Measurements from ENCODE around the gene MPPED1.
A peak's percentile ranks its signal among the peaks of the same experiment; 100 is the strongest.

MPPED1 gene

DNA sequence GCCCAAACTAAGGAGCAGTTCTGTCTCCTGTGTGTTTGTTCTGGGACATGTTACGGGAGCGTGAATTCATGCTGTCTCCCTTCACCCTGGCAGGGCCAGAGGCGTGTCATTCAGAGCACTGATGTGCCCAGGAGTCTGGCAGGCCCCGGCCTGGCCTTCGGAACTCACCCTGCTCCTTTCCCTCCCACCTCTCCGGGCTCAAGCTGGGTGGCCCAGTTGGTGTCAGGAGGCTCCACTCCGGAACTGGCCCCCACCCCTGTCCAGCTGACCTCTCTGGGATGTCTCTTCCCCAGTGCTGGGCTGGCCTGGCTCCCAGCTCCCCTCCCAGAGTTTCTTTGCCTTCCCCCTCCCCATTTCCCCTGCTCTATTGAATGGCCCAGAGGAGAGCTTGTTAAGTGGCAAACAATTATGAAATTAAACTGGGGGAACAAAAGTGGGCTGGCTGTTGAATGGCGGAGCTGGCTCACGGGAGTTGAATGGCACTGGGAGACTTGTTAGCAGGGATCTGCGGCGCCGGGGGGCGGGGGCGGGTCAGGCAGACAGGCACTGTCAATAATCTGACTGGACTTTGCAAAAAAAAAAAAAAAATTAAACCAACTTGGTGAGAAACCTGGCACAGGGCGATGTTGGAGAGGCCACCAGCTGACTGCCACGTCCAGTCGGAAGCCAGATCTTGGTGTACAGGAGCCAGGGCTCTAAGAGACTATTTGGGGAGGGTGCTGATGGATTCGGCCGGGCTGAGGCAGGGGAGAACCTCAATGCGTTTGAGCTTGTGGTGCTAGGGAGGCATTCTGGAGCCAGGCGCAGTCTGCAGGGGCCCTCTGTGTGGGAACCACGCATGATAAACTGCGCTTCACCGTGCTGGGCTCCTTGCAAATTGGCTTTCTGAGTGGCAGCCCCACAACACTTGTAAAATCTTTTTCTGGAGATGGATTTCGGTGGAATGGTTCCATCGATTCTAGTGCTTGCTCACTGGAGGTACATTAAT, 1.3 kb downstream of the MPPED1 start:
- DNase-seq = peak in 3 of 14 donors; percentile 9 to 35 (median 26)

DNA sequence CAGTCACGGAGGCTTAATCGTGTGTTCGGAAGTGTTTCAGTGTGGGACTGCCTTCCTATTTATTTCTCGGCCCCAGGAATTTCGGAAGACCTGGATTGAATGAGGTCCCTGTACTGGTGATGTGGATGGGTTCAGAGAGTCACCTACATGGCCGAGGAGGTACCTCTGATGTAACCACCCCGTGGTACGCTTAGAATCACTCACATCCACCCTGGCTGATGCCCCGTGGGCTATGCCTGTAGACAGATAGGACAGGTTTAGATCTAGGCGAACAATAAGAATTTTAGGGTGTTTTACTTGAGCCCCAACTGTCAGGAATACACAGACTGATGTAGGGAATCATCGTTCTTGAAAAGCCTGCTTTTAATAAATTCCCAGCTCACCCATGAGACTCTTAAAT, 2.0 kb downstream of the MPPED1 start:
- DNase-seq = no peak

DNA sequence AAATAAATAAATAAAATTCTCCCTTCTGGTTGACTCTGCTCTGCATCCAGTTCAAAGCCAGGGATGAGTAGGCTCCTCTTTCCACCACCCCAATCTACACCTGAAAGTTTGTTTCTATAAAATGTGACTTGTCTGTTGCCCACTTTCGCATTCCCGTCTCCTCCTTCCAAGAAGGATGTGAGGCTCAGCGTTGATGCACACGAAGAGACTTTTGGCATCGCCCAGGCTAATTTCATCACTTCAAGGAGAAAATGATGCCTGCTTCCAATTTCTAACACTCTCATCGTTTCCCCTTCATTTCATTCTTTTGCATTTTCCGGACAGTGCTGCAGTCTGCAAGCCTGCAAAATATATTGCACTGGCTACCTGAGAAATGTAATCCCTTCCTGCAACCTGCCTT, 3.9 kb downstream of the MPPED1 start:
- DNase-seq = no peak

DNA sequence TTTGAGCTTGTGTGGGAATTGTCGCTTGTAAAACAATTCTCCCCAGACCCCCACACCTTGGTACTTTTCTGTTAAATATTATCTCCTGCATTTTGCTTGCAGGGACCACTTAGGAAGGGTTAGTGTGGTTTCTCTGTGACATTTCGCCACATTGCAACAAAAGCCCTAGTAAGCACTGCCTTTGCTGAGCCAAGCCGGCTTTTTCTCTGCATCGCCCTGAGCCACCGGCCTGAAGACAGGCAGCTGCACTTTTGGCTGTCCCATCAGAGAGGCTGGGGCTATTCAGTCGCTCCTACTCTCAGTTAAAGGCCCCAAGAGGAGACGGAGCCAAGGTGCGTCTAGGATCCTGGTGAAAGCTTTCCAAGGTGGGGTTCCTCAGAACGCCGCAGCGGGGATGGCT, 5.7 kb downstream of the MPPED1 start:
- no peak for DNase-seq

DNA sequence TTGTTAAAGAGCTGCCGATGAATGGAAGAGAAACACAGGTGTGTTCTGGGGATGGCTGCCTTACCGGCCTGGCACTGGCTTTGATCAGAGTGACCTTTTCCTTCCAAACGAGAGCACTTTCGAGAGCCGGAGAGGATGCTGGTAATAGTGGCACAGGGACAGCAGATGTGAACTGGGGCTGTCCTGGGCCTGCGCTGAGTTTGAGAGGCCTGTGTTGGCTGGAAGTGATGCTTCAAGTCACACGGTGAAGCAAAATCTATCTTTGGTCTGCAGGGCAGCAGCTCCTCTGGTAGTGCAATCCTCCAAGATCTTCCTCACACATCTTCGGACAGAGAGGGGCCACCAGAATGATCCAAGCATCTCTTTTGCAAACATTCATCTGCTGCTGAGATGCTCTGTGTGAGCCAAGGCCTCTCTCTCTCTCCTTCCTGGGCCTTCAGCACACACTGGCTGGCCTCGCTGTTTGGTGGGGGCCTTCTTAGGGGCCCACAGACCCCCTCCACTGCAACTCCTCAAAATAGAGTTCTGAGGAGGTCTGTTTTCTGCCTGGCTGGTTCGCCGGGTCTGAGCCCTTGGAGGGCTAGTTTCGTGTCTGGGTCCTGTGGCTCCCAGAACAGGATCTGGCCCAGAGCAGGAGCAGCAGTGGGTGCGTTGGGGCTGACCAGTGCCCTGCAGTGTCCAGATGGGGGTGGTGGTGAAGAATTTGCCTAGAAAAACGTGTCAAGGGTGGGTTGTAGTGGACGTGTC, 6.4 kb downstream of the MPPED1 start:
- no peak for DNase-seq

DNA sequence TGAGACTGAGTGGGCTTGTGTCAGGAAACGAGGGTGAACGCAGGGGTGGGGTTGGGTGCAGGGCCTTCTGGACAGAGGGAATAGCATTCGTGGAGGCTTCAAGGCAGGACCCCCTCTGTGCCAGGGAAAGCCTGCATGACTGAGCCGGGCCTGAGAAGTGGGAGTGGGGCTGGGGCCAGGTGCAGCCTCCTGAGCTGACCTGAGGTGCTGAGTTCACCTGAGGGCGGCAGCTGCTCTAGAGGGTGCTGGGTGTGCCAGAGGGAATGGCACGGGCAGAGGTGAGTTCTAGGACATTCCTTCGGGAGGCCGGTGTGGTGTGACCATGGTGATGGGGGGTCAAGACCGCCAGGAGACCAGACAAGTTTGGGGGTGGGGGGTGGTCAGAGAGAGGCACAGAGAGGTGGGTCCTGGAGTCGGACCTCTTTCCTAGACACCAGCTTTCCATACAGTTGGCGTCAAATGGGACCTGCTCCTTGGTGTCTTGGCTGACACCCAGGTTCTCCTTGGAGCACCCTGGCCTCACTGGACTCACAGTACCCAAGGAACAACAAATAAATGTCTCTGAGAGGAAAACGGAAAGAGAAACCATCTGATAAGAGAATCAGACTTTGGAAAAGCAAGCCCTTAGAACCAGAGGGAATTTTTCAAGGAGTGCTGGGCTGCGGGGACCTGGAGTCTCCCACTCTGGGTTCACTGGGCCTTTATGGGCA, 7.7 kb downstream of the MPPED1 start:
- no peak for DNase-seq

DNA sequence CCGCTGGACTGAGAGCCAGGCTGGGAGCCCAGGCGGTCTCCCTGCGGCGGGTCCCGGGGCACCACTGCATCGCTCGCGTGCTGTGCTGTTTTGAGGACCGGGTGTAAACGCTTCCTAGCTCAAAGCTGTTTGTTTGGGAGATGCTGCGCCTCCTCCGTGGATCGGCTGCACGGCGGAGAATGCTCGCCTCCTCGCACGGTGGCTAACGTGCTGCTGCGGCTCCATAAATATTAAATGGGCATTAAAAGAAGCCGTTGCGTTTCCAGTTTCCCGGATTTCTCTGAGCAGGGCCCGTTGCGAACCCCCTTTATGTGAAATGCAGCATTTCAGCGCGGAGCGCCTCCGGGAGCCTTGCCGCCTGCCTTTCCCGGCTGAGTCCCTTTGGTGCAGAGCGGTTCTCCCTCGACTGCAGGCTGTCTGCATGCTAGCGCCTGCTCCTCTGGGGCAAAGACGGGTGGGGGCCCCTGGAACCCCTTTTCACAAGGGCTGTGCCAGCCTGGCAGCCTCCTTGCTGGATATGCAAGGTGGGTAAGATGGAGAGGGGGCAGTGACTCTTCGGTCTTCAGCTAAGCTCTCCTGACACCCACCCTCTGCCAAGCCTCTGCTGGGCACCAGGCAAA, 9.3 kb downstream of the MPPED1 start:
- no peak for DNase-seq

DNA sequence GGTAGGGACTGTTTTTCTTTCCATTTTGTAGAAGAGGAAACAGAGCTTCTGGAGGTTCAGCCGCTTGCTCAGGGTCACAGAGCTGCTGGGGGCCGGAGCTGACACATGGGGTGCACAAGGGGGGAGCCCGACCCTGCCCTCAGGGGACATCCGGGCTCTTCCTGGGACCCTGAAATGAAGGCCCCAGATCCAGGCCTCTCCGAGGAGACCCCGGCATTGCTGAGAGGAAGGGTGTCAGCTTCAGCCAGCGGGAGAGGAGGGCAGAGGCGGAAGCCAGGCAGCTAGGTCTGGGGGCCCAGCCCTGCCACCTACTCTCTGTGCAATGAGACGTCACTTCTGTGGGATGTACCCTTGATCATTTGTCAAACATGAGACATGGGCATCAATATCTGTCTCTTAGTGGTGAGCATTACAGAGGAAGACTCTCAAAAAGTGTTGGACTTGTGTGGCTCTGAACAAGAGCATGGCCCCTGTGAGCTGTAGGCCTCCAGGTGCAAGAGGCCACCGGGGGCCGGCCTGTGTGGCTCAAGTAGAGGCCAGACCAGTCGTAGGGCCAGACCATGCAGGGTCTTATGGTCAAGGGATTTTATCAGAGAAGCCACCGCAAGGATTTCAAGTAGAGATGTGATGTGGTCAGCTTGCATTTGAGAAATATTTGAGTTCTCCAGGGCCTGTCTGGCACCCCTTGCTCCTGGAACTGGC, 10.3 kb downstream of the MPPED1 start:
- no peak for DNase-seq

DNA sequence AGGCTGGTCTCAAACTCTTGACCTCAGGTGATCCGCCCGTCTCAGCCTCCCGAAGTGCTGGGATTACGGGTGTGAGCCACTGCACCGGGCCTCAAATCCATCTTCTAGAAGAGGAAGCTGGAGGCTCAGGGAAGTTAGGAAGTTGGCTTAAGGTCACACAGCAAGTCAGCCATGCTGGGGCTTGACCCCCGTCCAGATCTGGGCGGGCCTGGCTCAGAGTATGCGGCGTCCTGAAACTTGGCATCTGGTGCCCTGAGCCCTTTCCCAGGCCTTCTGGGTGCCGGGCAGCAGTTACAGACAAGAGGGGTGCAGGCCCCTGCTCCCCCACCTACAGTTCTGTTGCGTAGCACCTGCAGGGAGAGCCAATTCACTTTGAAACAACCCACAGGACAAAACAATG, 11.2 kb downstream of the MPPED1 start:
- DNase-seq = no peak

DNA sequence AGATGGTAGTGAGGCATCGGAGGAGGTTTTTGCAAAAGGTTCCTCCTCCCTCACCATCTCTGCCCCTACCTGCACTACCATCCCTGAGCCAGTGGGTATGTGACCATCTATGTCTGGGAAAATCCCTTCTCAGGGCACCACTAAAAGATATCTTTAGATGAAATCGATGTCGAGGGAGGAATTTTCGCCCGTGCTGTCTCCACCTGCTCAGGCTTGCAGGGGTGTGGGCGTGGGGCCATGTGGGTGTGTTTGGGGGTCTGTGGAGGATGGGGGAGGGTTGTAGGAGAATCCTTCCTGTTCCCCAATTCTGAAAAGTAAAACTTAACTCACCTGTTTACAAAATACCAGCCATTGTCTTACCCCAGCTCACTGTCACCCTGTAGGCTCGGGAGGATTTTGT, 12.4 kb downstream of the MPPED1 start:
- DNase-seq = no peak

DNA sequence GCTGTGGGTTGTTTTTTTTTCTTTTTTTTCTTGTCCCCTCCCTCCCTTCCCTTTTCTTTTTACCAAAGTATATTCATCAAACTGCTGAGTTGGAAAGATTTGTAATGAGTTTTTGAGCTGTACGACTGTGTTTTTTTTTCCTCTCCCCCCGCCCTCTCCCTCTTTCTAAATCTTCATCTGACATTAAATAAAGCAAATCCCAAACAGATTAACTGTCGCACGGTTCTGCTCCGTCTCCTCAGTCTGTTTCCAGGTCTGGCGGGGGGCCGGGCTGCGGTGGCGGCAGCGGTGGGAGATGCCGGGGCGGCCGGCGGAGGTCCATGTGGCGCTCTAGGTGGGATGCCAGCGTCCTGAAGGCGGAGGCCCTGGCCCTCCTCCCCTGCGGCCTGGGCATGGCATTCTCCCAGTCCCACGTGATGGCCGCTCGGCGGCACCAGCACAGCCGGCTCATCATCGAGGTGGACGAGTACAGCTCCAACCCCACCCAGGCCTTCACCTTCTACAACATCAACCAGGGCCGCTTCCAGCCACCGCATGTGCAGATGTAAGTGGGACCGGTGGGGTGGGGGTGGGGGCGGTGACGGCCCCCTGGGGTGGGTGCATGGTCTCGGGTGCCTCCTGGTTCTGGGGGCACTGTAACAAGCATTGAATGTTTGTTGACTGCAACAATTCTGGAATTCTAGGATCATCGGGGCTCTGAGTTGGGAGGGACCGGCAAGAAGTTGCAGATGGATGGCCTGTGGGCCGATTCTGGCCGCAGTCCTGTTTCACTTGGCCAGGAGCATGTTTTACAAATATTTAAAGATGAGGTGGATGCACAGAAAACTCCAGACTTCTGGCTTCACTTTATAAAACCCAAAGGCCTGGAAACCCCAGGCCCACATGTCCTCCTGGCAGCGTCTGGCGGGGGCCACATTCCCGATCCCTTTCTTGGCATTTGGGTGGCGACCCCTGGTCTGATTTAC, 13.1 kb downstream of the MPPED1 start:
- DNase-seq = no peak

DNA sequence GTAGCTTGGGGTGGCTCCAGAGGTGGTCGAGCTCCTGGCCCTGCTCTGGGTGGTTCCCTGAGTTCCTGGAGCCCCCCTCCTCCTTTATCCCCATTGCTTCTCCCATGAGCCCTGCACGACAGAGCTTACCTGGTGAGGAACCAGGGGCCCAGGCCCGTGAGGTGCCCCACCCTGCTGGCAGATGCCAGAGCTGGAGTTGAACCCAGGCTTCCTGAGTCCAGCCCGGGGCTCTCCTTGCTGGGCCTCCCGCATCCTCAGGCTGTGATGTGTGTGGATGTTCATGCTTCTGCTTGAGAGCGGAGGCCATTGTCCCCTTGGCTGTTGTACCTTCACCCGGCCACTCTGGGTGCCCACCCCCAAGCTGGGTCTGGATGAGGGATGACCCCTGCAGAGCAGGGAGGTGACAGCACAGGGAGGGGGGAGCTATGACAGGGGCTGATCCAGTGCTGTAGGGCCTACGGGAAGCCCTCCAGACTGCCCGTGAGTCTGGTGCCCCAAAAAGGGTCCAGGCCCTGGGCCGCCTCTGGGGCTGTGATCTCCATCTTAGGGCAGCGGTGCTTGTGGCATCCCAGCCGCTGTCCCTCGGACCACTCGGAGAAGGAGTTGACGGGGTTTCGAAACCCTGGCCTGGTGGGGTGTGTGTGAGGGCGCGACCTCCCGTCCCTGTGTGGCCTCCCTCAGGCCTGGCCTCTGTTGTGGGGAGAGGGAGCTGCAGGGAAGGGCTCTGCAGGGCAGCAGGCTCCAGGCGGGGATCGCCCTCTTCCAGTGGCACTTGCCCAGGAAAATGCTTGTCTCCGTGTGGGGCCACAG, 14.4 kb downstream of the MPPED1 start:
- no peak for DNase-seq

DNA sequence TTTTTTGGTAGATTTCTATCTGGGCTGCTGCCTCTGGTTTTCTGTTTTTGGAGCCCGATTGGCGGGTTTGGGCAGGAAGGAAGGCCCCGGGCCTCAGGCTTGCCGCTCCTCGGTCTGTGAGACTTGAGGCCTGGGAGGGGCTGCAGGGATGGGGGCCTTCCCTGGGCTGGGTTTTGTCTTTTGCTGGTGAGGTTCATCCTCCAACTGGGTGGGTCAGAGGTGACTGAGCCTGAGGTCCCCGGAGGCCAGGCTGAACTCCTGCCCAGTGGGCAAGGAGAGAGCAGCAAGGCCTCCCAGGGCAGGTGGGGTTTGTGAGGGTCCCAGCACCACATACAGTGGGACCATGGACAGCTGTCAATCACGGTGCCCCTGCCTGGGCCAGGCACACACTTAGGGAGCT, 15.0 kb downstream of the MPPED1 start:
- DNase-seq = no peak

DNA sequence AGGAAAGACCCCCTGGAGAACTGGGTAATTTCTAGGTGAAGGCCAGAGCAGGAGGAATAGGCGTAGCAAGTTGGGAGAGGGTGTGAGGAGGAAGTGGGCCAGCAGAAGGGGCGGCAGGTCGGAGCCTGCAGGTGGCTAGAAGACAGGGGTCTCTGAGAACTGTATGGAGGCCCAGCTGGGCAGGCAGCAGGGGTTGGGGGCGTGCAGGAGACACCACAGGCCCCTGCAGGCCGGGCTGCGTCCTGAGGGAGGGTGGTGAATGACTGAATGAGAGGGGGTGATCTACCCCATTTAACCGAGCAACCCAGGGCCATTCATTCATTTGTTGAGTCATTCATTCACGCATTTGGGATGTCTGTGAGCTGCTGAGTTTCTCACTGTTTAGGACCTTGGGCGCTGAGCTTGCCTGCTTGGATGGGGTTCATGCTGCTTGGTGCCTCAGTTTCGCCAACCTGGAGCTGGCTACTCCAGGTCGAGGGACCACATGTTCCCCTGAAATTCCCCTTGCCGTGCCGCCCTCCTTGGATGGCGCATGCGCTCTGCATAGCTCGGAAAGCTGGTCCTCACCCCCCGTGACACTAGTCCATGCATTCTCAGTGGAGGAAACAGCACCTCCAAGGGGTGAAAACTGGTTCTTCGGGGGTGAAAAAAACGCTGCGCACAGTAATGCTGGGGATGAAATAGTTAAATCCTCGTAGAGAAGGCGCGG, 15.6 kb downstream of the MPPED1 start:
- DNase-seq = no peak

DNA sequence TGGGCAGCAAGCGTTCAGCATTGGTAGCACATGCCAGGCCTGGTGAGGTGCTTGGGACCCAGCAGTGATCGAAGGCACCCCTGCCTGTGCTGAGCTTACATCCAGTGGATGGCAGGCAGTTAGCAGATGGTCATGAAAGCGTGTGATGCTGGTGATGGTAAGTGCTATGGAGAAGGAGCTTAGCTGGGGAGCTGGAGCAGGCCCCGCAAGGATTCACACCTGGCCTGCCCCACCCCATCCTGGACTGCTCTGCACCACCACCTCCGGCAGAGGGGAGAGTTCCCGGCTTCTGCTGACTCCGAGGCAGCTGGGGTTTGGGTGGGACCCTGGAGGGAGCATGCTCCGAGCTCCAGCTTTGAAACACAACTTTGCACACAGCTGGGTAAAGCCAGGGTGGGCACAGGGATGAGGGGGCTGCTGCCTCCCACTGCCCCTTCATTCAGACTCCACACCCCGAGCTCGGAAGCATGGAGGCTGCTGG, 16.2 kb downstream of the MPPED1 start:
- DNase-seq = no peak

DNA sequence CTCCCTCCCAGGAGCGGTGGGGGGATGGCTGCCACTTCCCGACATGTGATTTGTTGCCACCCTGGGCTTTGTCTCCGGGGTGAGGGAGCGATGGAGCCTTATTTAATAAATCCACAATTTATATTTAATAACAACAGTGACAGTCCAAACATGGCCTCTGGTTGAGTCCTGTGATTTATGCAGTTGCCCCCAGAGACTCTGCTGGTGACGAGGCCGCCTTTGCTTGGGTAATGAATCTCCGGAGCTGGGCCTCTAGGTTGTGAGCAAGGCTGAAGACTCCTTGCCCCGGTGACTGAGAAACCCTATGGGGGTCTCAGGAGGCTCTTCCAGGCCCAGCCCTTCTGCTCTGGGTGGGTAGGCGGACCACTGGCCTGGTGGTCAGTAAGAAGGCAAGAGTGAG, 16.7 kb downstream of the MPPED1 start:
- no peak for DNase-seq

DNA sequence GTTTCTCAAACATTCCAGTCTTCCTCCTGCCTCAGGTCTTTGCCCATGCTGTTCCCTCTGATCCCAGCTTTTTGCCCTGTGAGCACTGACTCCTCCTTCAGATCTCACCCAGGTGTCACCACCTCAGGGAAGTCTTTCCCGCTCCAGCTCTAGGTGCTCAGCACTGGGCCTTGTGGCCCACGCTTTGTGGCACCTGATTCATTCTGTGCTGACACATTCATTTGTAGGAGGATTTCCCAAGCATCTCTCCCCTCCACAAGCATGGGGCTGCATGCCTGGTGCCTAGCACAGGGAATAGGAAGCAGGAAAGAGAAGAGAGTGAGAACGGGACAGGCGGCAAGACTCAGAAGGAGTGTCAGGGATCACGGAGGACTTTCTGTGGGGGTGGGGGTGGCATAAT, 17.6 kb downstream of the MPPED1 start:
- no peak for DNase-seq

DNA sequence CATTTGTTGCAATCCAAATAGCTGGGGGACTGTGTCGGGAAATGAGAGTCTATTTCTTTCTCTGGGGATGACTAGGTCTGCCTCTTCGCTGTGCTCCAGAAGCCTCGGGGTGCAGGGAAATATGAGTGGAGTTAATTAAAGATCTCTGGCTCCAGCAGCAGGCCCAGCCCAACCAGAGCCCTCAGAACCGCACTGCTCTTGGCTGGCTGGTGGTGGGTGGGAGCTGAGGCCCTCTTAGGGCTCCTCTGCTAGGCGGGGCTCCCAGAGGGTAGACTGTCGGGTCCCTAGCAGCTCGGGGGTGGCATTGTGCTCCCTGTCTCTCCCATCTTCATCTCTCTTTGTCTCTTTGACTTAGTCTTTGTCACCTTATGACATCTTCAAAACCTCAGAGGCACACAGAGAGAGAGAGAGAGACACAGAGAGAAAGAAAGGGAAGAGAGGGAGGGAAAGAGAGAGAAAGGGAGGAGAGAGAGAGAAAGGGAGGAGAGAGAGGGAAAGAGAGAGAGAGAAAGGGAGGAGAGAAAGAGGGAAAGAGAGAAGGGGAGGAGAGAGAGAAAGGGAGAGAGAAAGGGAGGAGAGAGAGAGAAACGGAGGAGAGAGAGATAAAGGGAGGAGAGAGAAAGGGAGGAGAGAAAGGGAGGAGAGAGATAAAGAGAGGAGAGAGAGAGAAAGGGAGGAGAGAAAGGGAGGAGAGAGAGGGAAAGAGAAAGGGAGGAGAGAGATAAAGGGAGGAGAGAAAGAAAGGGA, 20.2 kb downstream of the MPPED1 start:
- DNase-seq = no peak

Measured in C1 segment of cervical spinal cord (tissue), 14 donors.